ENCODE data around the gene DDX42. TPM values are rescaled to one million over a fixed set of nuclear protein-coding genes. Genes with fewer than 3 reads are reported as not detected.

DDX42 gene
- total and polyA plus RNA-seq, 9 of the 15 experiments (the other 6 are each of a cell fraction or from before 2014, with no cell fraction given) = 16.5 to 149 (median 87.6) TPM

DNA sequence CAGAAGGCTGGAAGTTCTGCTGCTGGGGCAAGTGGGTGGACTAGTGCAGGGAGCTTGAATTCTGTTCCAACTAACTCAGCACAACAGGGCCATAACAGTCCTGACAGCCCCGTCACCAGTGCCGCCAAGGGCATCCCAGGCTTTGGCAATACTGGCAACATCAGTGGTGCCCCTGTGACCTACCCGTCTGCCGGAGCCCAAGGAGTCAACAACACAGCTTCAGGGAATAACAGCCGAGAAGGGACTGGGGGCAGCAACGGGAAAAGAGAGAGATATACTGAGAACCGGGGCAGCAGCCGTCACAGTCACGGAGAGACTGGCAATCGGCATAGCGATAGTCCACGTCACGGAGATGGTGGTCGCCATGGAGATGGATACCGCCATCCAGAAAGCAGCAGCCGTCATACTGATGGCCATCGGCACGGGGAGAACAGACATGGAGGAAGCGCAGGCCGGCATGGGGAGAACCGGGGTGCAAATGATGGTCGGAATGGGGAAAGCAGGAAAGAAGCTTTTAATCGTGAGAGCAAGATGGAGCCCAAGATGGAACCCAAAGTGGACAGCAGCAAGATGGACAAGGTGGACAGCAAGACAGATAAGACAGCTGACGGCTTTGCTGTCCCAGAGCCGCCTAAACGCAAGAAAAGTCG lies 43.9 kb downstream of the DDX42 start:
- in situ Hi-C loops (cut with MboI) (no loop called here), intact Hi-C loops (cut with micrococcal nuclease) (no loop called here)
- no peak overlapping the region for H3K4me3 ChIP-seq
- no peaks in the 10 kb centered on the region for H3K79me2 ChIP-seq (ENCODE audit: control insufficient read depth, insufficient read depth, low read length)
- DNase-seq (ENCODE audit: extremely low read depth in 1 of 4, low spot score in 3 of 4) (no peak), ATAC-seq (no peak), FAIRE-seq (no peak)
- TSS peak; percentile 64 for BruUV-seq (replicated peaks)
- no peak overlapping the region for H2AFZ ChIP-seq (ENCODE audit: low read depth, low read length)
- 95% methylated on average over 24 of the region's 27 CpGs for WGBS (ENCODE audit: insufficient coverage, low coverage, missing lambda C conversion rate)
- peaks cover 6% of the 10 kb centered on the region; the same call in 1 of the 2 replicates for H4K20me1 ChIP-seq (replicated peaks; ENCODE audit: control insufficient read depth, insufficient read depth, low read length)
- H3K9ac ChIP-seq (ENCODE audit: insufficient read depth in 1 of 2, low read depth in 2 of 2, low read length in 2 of 2) = no peak overlapping the region
- H3K4me2 ChIP-seq (ENCODE audit: insufficient read depth, low read length) = no peak overlapping the region
- no peaks in the 10 kb centered on the region for H3K27me3 ChIP-seq (ENCODE audit: control insufficient read depth in 2 of 2, insufficient read depth in 2 of 2, low read length in 2 of 2)
- ChIA-PET POLR2A (interaction anchor here (0.7 to 3.9 kb wide), 8 partner anchors 9 to 47 kb away, joined by 3 to 15 read pairs (median 4); partner anchors contain the start of genes CCDC47, DDX42, FTSJ3 and PSMC5), CTCF (ENCODE audit: low intra/inter-chr PET ratio) (no interaction called here)
- H3K4me1 ChIP-seq (replicated peaks in 1 of 2; ENCODE audit: control insufficient read depth in 2 of 2, insufficient read depth in 2 of 2, low read length in 2 of 2) = no peaks in the 10 kb centered on the region; a peak in 1 of 5 replicates
- no peak overlapping the region for H3K27ac ChIP-seq (ENCODE audit: extremely low read depth, low read depth, low read length)
- no peaks in the 10 kb centered on the region for H3K9me1 ChIP-seq (ENCODE audit: control insufficient read depth, insufficient read depth, low read length)
- peaks cover 100% of the 10 kb centered on the region for H3K36me3 ChIP-seq (ENCODE audit: control insufficient read depth, insufficient read depth, low read length)
- no peaks in the 10 kb centered on the region for H3K9me3 ChIP-seq (replicated peaks; ENCODE audit: control insufficient read depth, insufficient read depth, low read depth, low read length)
- no peak for TF ChIP-seq ZNF717 (CRISPR knock-in tag; IDR thresholded peaks at IDR 0.05)
- no peak for TF ChIP-seq SAFB2 (IDR thresholded peaks at IDR 0.05; ENCODE audit: borderline replicate concordance, low read depth, low read length, severe bottlenecking)
- no peak for TF ChIP-seq DIDO1 (tag; IDR thresholded peaks at IDR 0.05; ENCODE audit: low read depth)
- no peak for TF ChIP-seq ZNF274 (IDR thresholded peaks at IDR 0.05; ENCODE audit: borderline replicate concordance, low read depth, low read length)
- TF ChIP-seq POLR2G (IDR thresholded peaks at IDR 0.05; ENCODE audit: low read depth, low read length) = peak; percentile 59
- TF ChIP-seq CEBPG (CRISPR knock-in tag; IDR thresholded peaks at IDR 0.05) = no peak
- no peak for TF ChIP-seq CEBPG (tag; conservative IDR thresholded peaks at IDR 0.05 in 1 of 2, IDR thresholded peaks at IDR 0.05 in 1 of 2)
- no peak for TF ChIP-seq ZNF253 (CRISPR knock-in tag; conservative IDR thresholded peaks at IDR 0.05)
- TF ChIP-seq EZH2 (IDR thresholded peaks at IDR 0.05; ENCODE audit: borderline replicate concordance, low read depth, low read length) = no peak
- no peak for TF ChIP-seq NFE2 (IDR thresholded peaks at IDR 0.05; ENCODE audit: low read depth)
- TF ChIP-seq, protein P1, sequence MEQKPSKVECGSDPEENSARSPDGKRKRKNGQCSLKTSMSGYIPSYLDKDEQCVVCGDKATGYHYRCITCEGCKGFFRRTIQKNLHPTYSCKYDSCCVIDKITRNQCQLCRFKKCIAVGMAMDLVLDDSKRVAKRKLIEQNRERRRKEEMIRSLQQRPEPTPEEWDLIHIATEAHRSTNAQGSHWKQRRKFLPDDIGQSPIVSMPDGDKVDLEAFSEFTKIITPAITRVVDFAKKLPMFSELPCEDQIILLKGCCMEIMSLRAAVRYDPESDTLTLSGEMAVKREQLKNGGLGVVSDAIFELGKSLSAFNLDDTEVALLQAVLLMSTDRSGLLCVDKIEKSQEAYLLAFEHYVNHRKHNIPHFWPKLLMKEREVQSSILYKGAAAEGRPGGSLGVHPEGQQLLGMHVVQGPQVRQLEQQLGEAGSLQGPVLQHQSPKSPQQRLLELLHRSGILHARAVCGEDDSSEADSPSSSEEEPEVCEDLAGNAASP (IDR thresholded peaks at IDR 0.05) = no peak
- no peak for TF ChIP-seq GTF2F1 (IDR thresholded peaks at IDR 0.05; ENCODE audit: low read depth, low read length)
- TF ChIP-seq SAFB (IDR thresholded peaks at IDR 0.05; ENCODE audit: borderline replicate concordance, low read depth, low read length) = no peak
- no peak for TF ChIP-seq HSF4 (CRISPR knock-in tag; IDR thresholded peaks at IDR 0.05; ENCODE audit: borderline replicate concordance)
- peak; percentile 40; the same call in 1 of the 2 replicates for TF ChIP-seq POLR2A (conservative IDR thresholded peaks at IDR 0.05)
- TF ChIP-seq ZBED1 (IDR thresholded peaks at IDR 0.05) = no peak
- no peak for TF ChIP-seq ELF4 (CRISPR knock-in tag; IDR thresholded peaks at IDR 0.05)
- no peak for TF ChIP-seq PHTF2 (CRISPR knock-in tag; IDR thresholded peaks at IDR 0.05)
- TF ChIP-seq, protein P2, sequence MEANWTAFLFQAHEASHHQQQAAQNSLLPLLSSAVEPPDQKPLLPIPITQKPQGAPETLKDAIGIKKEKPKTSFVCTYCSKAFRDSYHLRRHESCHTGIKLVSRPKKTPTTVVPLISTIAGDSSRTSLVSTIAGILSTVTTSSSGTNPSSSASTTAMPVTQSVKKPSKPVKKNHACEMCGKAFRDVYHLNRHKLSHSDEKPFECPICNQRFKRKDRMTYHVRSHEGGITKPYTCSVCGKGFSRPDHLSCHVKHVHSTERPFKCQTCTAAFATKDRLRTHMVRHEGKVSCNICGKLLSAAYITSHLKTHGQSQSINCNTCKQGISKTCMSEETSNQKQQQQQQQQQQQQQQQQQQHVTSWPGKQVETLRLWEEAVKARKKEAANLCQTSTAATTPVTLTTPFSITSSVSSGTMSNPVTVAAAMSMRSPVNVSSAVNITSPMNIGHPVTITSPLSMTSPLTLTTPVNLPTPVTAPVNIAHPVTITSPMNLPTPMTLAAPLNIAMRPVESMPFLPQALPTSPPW (CRISPR knock-in tag; IDR thresholded peaks at IDR 0.05) = no peak
- no peak for TF ChIP-seq KLF13 (tag; IDR thresholded peaks at IDR 0.05; ENCODE audit: borderline replicate concordance, low read depth)
- no peak for TF ChIP-seq PHF21A (IDR thresholded peaks at IDR 0.05; ENCODE audit: borderline replicate concordance, low read depth)
- TF ChIP-seq ZNF431 (CRISPR knock-in tag; IDR thresholded peaks at IDR 0.05) = no peak
- TF ChIP-seq RUNX1 (IDR thresholded peaks at IDR 0.05; ENCODE audit: low read depth) = no peak
